PC-9 (cell line): ENCODE results near the gene TTC14. TPM values are rescaled to one million over a fixed set of nuclear protein-coding genes. Genes with fewer than 3 reads are reported as not detected.

Experiments used
- BruUV-seq: library from RNA; stranded (reverse); fragments of 400-500 nt; replicated peaks from 2 replicates; lab custom pipeline; 2021; lab: Mats Ljungman, UMichigan
- CTCF ChIA-PET: fragments of 300-600 bp; sonication (Branson Sonifier 250); formaldehyde crosslinking; loops from one replicate; lab custom pipeline; 2022; ENCODE audit warnings: antibody characterized with exemption; lab: Charles Lee
- POLR2A ChIA-PET: fragments of 300-600 bp; sonication (Branson Sonifier 250); formaldehyde crosslinking; loops from one replicate; lab custom pipeline; 2022; ENCODE audit warnings: antibody characterized with exemption; ENCODE audit not compliant: unreplicated experiment; lab: Charles Lee
- DNase-seq, 2 experiments: peaks; one replicate each; pipeline versions ENCODE4 v3.0.0 to v3.0.0-alpha.2; 2015 to 2022; ENCODE audit warnings: mixed read lengths in 1 of 2
- H2AFZ ChIP-seq: fragments of 200-600 bp; sonication (generic); 2 replicates; pipeline ENCODE4 v1.8.1; 2017; ENCODE audit warnings: antibody characterized with exemption
- H3F3A ChIP-seq: fragments of 200-600 bp; sonication (generic); 2 replicates; pipeline ENCODE4 v1.8.1; 2017; ENCODE audit warnings: antibody characterized with exemption, mild to moderate bottlenecking, low read depth; ENCODE audit not compliant: insufficient read depth
- H3K27ac ChIP-seq: fragments of 200-600 bp; sonication (generic); 2 replicates; pipeline ENCODE4 v1.6.1; 2016; ENCODE audit warnings: mixed run types
- H3K27me3 ChIP-seq: fragments of 200-600 bp; sonication (generic); 2 replicates; pipeline ENCODE4 v1.6.1; 2016; ENCODE audit warnings: low read depth, mixed run types; ENCODE audit not compliant: insufficient read depth
- H3K36me3 ChIP-seq: fragments of 200-600 bp; sonication (generic); 2 replicates; pipeline ENCODE4 v1.6.1; 2016; ENCODE audit warnings: low read depth, mixed run types
- H3K4me1 ChIP-seq: fragments of 200-600 bp; sonication (generic); replicated peaks from 2 replicates; pipeline ENCODE4 v1.6.1; 2016; ENCODE audit warnings: mixed run types; ENCODE audit not compliant: insufficient read depth
- H3K4me2 ChIP-seq: fragments of 200-600 bp; sonication (generic); 2 replicates; pipeline ENCODE4 v1.6.1; 2017; ENCODE audit warnings: mixed run types
- H3K4me3 ChIP-seq: fragments of 200-600 bp; sonication (generic); 2 replicates; pipeline ENCODE4 v1.6.1; 2016; ENCODE audit warnings: mixed run types
- H3K79me2 ChIP-seq: fragments of 200-600 bp; sonication (generic); 2 replicates; pipeline ENCODE4 v1.6.1; 2017; ENCODE audit warnings: low read depth, mixed run types
- H3K9me2 ChIP-seq: fragments of 200-600 bp; sonication (generic); 2 replicates; pipeline ENCODE4 v1.8.1; 2017; ENCODE audit warnings: mild to moderate bottlenecking; ENCODE audit not compliant: insufficient read depth
- H3K9me3 ChIP-seq: fragments of 200-600 bp; sonication (generic); 2 replicates; pipeline ENCODE4 v1.8.1; 2016; ENCODE audit warnings: low read depth; ENCODE audit not compliant: insufficient read depth
- H4K20me1 ChIP-seq: fragments of 200-600 bp; sonication (generic); 2 replicates; pipeline ENCODE4 v1.8.1; 2017; ENCODE audit not compliant: insufficient read depth
- EZH2 ChIP-seq: fragments of 200-600 bp; sonication (generic); IDR thresholded peaks from 2 replicates; pipeline ENCODE4 v1.8.0; 2017; ENCODE audit warnings: antibody characterized with exemption, low read depth
- intact Hi-C: fragments of 100-400 bp; cut with micrococcal nuclease; formaldehyde crosslinking; loops from one replicate; pipeline ENCODE4 v1.10.0; 2022; ENCODE audit not compliant: unreplicated experiment
- total RNA-seq: library from RNA; stranded (reverse); gene quantifications from 2 replicates; pipeline ENCODE4 v1.2.3, GENCODE V29; 2021
- TF ChIP-seq, protein P1 (sequence below): fragments of 200-600 bp; sonication (generic); conservative IDR thresholded peaks from 2 replicates; pipeline ENCODE4 v1.6.1; 2017; ENCODE audit warnings: mixed run types, antibody characterized with exemption, mild to moderate bottlenecking, moderate library complexity

TTC14 gene
- total RNA-seq, 1 experiment from 2014 or later = 51.1 TPM

DNA sequence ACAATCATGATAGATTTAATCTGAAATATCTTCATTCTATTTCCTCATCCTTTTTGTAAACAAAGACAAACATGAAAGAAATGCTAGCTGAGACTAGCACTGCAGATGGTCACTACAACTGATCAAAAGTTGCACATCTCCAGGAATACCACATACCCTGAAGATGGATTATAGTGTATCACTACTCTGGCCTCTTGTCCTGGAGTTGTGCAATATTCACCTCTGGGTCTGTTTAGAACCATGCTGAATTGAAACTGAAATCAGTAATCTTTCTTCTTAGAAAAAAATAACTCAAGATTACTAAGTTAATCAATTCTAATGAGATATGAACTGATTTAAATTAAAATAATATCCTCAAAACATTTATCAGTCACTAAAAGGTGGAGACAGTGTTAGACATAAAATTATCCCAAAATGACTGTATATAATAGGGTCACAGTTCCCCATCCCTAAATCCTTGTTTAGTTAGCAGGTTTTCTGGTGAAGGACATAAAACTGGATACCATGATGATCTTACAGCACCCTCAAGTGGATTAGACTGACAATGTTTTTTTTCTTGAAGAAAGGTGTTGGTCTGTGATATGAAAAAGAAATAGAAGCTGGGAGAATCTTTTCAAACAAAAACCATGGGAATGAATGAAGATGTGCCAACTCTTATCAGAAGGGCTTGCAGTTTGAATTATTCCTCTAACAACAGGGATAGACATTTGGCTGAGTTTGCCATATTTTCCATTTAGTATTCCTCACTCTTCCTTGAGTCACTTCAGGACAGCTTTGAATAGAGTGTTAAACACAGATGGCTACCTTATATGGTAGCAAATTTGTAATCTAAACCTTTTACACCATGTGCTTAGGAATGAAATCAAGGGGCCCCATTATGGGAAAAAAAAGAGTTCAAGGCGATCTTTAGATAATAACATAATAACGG is 7.1 kb upstream of the TTC14 start:
- no TSS peak for BruUV-seq
- DNase-seq = no peak
- Histone ChIP-seq H3K79me2 (no peaks in the 10 kb centered on the region), H2AFZ (no peak overlapping the region), H3K27me3 (no peaks in the 10 kb centered on the region), H3K9me3 (no peaks in the 10 kb centered on the region), H3K4me2 (no peak overlapping the region), H3K4me3 (no peak overlapping the region), H3K9me2 (no peaks in the 10 kb centered on the region), H3F3A (no peaks in the 10 kb centered on the region), H3K4me1 (no peaks in the 10 kb centered on the region), H3K36me3 (no peaks in the 10 kb centered on the region), H3K27ac (no peak overlapping the region), H4K20me1 (no peaks in the 10 kb centered on the region)
- CTCF ChIA-PET = interaction anchor here (0.6 to 1.7 kb wide), 6 partner anchors 79 to 834 kb away, joined by 3 to 11 read pairs (median 4); no protein-coding TSS in a partner anchor
- POLR2A ChIA-PET = interaction anchor here (0.6 kb wide), 1 partner anchor 253 kb away, joined by 3 read pairs; no protein-coding TSS in a partner anchor
- no peak for TF ChIP-seq EZH2
- TF ChIP-seq, protein P1, sequence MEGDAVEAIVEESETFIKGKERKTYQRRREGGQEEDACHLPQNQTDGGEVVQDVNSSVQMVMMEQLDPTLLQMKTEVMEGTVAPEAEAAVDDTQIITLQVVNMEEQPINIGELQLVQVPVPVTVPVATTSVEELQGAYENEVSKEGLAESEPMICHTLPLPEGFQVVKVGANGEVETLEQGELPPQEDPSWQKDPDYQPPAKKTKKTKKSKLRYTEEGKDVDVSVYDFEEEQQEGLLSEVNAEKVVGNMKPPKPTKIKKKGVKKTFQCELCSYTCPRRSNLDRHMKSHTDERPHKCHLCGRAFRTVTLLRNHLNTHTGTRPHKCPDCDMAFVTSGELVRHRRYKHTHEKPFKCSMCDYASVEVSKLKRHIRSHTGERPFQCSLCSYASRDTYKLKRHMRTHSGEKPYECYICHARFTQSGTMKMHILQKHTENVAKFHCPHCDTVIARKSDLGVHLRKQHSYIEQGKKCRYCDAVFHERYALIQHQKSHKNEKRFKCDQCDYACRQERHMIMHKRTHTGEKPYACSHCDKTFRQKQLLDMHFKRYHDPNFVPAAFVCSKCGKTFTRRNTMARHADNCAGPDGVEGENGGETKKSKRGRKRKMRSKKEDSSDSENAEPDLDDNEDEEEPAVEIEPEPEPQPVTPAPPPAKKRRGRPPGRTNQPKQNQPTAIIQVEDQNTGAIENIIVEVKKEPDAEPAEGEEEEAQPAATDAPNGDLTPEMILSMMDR = peak; percentile 79
- intact Hi-C loops = loop anchor here (1.0 to 2.0 kb wide), 3 partner anchors 666 to 827 kb away; no protein-coding TSS in a partner anchor

DNA sequence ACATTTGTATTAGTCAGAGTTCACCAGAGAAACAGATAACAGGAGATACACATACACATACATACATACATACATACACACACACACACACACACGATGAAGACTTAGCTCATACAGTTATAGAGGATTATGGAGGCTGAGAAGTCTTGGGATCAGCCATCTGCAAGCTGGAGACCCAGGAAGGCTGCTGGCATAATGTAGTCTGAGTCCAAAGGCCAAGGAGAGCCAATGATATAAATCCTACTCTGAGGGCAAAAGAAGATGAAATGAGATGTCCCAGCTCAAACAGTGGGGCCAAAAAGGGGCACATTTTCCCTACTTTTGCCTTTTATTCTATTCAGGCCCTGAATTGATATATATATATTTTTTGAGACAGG is 6.4 kb upstream of the TTC14 start:
- no peak overlapping the region for H3K4me3 ChIP-seq
- DNase-seq = no peak
- H3K9me3 ChIP-seq = no peaks in the 10 kb centered on the region
- ChIA-PET POLR2A (interaction anchor here (0.6 kb wide), 1 partner anchor 254 kb away, joined by 3 read pairs; no protein-coding TSS in a partner anchor), CTCF (interaction anchor here (0.6 to 1.7 kb wide), 6 partner anchors 80 to 834 kb away, joined by 3 to 11 read pairs (median 4); no protein-coding TSS in a partner anchor)
- no peaks in the 10 kb centered on the region for H3K79me2 ChIP-seq
- no peaks in the 10 kb centered on the region for H3K9me2 ChIP-seq
- H3F3A ChIP-seq = no peaks in the 10 kb centered on the region
- no peak overlapping the region for H3K27ac ChIP-seq
- no peaks in the 10 kb centered on the region for H4K20me1 ChIP-seq
- no peaks in the 10 kb centered on the region for H3K4me1 ChIP-seq
- BruUV-seq = no TSS peak
- no peak overlapping the region for H2AFZ ChIP-seq
- intact Hi-C loops = loop anchor here (1.0 to 2.0 kb wide), 2 partner anchors 785 to 827 kb away; no protein-coding TSS in a partner anchor
- H3K27me3 ChIP-seq = no peaks in the 10 kb centered on the region
- H3K36me3 ChIP-seq = no peaks in the 10 kb centered on the region
- no peak overlapping the region for H3K4me2 ChIP-seq
- TF ChIP-seq, protein P1 = no peak
- TF ChIP-seq EZH2 = no peak

DNA sequence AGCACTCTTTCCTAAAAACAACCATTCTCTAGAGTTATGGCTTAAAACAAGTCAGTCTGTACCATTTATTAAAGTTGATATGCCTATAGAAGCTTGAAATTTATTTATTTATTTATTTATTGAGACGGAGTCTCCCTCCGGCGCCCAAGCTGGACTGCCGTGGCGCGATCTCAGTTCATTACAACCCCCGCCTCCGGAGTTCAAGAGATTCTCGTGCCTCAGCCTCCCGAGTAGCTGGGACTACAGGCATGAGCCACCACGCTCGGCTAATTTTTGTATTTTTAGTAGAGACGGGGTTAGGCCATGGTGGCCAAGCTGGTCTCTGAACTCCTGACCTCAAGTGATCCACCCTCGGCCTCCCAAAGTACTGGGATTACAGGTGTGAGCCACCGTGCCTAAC is 1.5 kb upstream of the TTC14 start:
- Histone ChIP-seq H3K4me1 (peaks cover 18% of the 10 kb centered on the region), H3K27me3 (no peaks in the 10 kb centered on the region), H3K27ac (no peak overlapping the region), H3K4me2 (peak overlapping the region; percentile 82; the same call in 1 of the 2 replicates), H3K79me2 (peaks cover 29% of the 10 kb centered on the region), H3K9me3 (no peaks in the 10 kb centered on the region), H3F3A (peaks cover 12% of the 10 kb centered on the region; the same call in 1 of the 2 replicates), H3K9me2 (no peaks in the 10 kb centered on the region), H3K36me3 (peaks cover 20% of the 10 kb centered on the region; the same call in 1 of the 2 replicates), H2AFZ (no peak overlapping the region), H3K4me3 (no peak overlapping the region), H4K20me1 (peaks cover 10% of the 10 kb centered on the region; the same call in 1 of the 2 replicates)
- no peak for DNase-seq
- TF ChIP-seq, protein P1 = no peak
- no peak for TF ChIP-seq EZH2
- ChIA-PET POLR2A (interaction anchor here (0.6 to 0.7 kb wide), 2 partner anchors 801 to 901 kb away, joined by 4 to 5 read pairs; no protein-coding TSS in a partner anchor), CTCF (no interaction called here)
- intact Hi-C loops = no loop called here
- no TSS peak for BruUV-seq
